HG02840 (cell line): ENCODE results near the gene PDHB.

Experiments used
- ATAC-seq: cut with Tn5 transposase; IDR thresholded peaks from one replicate; pipeline ENCODE4 v1.9.1; 2021; ENCODE audit warnings: mild to moderate bottlenecking, moderate library complexity, moderate number of reproducible peaks; ENCODE audit not compliant: unreplicated experiment, low FRiP score

PDHB gene

GRCh38 chr3:58408906-58409305 is 24.7 kb downstream of the PDHB start:
- no peak for ATAC-seq

- no peak for ATAC-seq
Observed at GRCh38 chr3:58404396-58404795, 29.2 kb downstream of the PDHB start.

GRCh38 chr3:58403513-58404109 is 30.0 kb downstream of the PDHB start:
- no peak for ATAC-seq

- ATAC-seq = no peak
Observed at GRCh38 chr3:58398669-58399333, 34.8 kb downstream of the PDHB start.

- no peak for ATAC-seq
Observed at GRCh38 chr3:58394339-58394738, 39.3 kb downstream of the PDHB start.

GRCh38 chr3:58392181-58392580 is 41.5 kb downstream of the PDHB start:
- no peak for ATAC-seq

- no peak for ATAC-seq
Observed at GRCh38 chr3:58391156-58391865, 42.3 kb downstream of the PDHB start.

GRCh38 chr3:58388550-58389091 is 45.0 kb downstream of the PDHB start:
- ATAC-seq = no peak

- no peak for ATAC-seq
Observed at GRCh38 chr3:58387650-58388546, 45.7 kb downstream of the PDHB start.

GRCh38 chr3:58386626-58387365 is 46.8 kb downstream of the PDHB start:
- ATAC-seq = no peak

- no peak for ATAC-seq
Observed at GRCh38 chr3:58384381-58385090, 49.1 kb downstream of the PDHB start.

GRCh38 chr3:58383904-58384303 is 49.7 kb downstream of the PDHB start:
- ATAC-seq = no peak

- ATAC-seq = no peak
Observed at GRCh38 chr3:58383476-58383875, 50.2 kb downstream of the PDHB start.

- no peak for ATAC-seq
Observed at GRCh38 chr3:58379351-58380073, 54.1 kb downstream of the PDHB start.

GRCh38 chr3:58377750-58378149 is 55.9 kb downstream of the PDHB start:
- no peak for ATAC-seq
